Renal pelvis (tissue), 4 donors: ENCODE data around the gene PERM1. TPM values are rescaled to one million over a fixed set of nuclear protein-coding genes. Genes with fewer than 3 reads are reported as not detected.
"Not testable (repeated sequence)": the region's sequence is repeated elsewhere in the genome, so short reads cannot be mapped to it uniquely, and the experiment has no call there.

ENCODE experiments used
- DNase-seq: peaks from one replicate; pipeline ENCODE4 v3.0.0-alpha.2; 2013
- polyA plus RNA-seq, 3 donors: library from polyadenylated mRNA; unstranded; fragments of 120-200 nt; gene quantifications; one replicate each; pipeline ENCODE4 v1.2.1, GENCODE V29; 2013; ENCODE audit not compliant: insufficient read length in 3 of 3

Gene PERM1
- polyA plus RNA-seq, 3 donors = 0.13 to 0.57 (median 0.28) TPM

DNA sequence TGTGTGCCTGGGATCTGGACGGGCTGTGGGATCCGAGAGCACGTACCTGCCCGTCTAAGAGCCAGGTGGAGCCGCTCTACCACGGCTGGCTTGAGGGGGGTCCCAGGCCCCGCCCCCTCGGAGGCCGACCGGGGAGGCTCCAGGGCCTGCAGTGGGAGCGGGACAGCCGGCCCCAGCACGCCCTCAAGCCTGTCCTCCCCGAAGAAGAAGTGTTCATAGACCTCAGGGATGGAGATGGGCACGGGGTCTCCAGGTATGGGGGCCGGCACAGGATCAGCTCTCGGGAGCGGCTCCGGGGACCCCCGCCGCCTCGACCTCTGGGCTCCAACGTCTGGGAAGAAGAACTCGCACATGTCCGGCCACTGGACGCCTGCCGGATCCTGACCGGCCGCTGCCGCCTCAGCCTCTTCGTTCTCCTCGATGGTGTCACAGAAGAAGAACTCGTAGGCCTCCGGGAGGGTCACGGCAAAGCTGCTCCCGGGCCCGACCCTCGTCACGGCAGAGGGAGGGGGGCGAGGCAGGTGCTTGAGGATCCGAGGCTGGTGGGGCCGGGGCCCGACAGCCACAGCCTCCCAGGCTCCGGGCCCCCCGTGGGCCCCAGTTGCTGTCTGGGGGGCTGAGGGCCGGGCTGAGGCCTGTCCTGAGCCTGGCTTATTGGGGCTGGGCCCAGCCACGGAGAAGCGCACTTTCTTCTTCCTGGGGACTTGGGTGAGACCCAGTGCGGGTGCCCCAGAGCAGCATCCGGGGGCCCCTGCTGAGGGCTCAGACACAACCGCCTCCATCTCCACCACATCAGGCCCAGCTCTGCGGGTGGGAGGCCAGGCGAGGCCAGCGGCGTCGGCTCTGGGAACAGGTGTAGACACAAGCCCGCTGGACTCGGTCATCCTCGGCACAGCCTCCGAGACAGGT is 2.8 kb downstream of the PERM1 start:
- DNase-seq = no peak

DNA sequence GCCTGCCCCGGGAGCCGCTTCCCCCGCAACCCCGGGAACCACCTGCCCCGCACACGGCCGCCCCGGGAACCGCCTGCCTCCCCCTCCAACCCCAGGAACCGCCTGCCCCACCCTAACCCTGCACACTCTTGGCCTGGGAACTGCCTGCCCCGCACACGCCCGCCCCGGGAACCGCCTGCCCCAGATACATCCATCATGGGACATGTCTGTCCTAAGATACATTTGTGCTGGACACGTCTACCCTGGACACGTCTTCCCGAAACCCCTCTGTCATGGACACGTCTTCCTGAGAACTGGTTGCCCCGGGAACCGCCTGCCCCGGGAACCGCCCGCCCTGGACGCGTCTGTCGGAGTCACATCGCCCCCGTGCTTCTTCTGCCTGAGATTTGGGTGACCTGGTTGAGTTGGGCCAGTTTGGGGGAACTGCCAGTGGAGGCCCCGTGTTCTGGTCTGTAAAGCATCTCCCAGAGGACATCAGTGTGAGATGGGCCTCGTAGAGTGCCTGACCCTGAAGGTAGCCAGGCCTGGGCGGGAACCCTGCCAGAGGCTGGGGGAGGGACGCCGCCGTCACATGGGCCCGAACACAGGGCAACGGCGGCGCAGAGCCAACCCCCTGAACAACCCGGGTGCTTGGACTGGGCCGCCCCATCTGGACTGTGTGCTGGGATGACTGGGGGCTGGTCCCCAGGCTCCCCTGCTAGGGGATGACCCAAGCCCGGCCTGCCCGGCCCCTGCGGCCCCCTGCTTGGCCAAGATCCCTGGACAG is 3.6 kb downstream of the PERM1 start:
- DNase-seq = no peak

DNA sequence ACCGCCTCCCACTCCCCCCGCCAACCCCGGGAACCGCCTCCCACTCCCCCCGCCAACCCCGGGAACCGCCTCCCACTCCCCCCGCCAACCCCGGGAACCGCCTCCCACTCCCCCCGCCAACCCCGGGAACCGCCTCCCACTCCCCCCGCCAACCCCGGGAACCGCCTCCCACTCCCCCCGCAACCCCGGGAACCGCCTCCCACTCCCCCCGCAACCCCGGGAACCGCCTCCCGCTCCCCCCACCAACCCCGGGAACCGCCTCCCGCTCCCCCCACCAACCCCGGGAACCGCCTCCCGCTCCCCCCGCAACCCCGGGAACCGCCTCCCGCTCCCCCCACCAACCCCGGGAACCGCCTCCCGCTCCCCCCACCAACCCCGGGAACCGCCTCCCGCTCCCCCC is 5.1 kb downstream of the PERM1 start:
- not testable (repeated sequence) for DNase-seq

DNA sequence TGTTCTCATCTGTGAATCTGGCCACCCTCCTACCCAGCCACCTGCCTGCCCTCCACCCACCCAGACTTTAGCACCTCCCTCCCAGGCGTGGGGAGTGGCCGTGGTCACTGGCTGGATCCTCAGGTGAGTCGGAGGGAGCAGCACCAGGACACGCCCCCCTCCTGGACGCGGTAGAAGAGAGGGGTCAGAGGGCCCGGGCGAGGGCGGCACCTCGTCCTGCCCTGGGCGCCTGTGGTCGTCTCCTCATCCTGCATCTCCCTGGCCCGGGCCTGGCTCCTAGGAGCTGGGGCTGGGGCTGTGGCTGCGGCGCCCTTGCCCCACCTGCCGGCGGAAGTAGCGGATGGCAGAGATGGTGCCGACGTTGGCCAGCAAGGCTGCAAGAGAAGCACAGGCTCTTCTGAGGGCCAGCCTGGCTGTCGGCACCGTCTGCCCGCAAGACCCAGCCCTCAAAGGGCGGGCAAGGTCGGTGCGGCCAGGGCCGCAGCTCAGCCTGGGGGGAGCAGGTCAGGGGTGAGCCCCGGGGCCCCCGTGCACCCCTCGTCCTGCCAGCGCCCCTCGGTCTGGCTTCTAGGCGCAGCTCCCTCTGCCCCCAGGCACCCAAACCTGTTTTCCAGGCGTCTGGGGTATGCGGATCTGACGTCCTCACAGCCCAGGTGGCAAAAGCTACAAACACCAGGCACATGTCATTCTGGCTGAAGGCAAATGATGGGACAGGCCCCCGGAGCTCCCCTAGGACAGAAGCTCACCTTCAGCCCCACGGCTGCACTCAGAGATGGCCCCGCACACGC is 5.8 kb downstream of the PERM1 start:
- peak; percentile 51 for DNase-seq

DNA sequence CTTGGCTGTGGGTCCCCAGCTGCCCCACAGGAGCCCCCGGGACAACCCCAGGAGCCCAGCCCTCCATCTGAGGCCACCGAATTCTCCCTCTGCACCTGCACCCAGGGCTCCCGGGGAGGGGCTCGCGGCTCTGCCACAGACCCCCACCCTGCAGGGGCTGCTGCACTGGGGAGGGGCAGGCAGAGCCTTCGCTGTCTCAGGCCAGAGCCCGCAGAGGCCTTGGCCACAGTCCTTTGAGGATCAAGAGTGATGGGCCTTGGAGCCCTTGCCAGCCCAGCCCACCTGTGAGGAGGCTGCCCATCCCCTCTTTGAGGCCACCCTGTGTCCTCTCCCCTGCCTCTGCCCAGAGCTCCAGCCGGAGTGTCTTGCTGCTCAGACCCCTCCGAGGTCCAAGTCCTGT is 6.5 kb downstream of the PERM1 start:
- no peak for DNase-seq

DNA sequence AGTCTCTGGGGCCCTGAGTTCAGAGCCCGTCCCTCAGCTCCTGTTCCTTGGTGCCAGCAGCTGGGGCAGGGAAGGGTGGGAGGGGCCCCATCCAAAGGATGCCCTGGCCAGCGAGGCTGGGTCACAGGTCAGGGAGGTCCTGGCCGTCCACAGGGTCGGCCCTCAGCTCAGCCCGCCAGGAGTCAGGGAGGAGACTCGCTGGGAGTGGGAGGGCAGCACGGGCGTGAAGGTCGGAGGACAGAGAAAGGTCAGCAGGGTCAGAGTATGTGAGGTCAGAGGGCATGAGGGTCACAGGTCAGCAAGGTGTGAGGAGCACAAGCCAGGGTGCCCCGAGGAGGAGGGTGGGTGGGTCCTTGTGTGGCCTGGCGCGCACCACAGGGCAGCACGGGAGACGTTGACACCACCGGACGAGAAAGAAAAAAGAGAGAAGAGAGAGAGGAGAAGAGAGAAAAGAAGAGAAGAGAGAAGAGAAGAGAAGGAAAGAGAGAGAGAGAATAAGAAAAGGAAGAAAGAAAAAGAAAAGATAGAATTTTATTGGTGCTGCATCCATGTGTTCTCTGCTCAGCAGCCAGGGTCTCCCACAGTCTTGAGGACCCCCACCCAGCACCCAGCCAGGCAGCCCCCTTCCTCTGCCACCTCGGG is 7.1 kb downstream of the PERM1 start:
- no peak for DNase-seq

DNA sequence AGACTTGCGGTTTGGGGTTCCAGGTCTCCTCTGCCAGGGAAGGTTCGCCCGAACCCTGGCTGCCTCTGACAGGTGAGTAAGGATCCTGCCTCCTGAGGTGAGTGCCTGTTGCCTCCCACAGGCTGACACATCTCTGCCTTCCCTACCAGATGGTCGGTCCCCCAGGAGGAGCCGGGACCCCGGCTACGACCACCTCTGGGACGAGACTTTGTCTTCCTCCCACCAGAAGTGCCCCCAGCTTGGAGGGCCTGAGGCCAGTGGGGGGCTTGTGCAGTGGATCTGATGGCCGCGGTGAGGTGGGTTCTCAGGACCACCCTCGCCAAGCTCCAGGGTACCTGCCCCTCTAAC is 7.6 kb downstream of the PERM1 start:
- no peak for DNase-seq

DNA sequence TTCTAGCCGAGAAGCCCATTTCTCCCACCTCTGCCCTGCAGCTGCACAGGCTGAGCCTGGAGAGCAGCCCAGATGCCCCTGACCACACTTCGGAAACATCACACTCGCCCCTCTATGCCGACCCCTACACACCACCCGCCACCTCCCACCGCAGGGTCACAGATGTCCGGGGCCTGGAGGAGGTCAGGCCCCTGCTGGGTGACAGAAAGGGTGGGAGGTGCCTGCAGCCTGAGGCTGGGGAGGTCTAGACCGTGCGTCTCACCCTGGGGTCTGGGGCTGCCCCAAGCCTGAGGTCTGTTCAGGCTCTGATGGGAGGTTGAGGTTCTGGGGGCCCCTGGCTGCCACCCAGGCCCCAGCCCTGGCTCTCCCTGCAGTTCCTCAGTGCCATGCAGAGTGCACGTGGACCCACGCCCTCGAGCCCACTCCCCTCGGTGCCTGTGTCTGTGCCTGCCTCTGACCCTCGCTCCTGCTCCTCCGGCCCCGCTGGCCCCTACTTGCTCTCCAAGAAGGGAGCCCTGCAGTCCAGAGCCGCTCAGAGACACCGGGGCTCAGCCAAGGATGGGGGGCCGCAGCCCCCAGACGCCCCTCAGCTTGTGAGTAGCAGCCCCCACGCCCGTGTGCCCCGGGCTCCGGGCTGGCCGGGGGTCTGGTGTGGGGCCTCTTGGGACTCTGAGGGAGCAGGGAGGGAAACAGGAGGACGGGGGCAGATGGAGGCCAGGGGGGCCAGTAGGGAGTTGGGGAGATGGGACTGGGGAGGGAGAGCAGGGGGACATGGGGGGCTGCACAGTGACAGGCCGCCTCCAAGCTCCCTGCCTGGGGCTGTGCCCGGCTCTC is 8.2 kb downstream of the PERM1 start:
- DNase-seq = no peak

DNA sequence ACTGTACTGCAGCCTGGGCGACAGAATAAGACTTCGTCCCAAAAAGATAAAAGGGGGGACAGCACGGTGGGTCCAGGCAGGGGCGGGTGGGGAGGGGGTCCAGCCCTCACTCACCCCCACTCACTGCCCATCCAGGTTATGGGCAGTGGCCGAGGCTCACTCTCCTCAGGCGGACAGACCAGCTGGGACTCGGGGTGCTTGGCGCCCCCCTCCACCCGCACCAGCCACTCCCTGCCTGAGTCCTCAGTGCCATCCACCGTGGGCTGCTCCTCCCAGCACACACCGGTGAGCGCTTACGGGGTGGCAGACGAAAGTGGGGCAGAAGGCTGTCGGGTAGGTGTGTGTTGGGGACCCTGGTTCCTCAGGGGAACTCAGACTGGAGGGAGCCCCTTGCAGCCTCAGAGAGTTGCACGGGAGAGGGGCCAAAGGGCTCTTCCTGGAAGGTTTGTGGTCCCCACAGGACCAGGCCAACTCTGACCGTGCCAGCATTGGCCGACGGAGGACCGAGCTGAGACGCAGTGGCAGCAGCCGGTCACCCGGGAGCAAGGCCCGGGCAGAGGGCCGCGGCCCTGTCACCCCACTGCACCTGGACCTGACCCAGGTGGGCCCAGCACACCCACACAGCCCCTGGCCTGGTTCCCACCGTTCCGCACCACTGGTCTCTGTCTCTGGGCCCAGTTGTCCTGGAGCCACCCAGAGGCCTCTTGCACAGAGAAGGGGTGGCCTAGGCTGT is 9.0 kb downstream of the PERM1 start:
- no peak for DNase-seq

DNA sequence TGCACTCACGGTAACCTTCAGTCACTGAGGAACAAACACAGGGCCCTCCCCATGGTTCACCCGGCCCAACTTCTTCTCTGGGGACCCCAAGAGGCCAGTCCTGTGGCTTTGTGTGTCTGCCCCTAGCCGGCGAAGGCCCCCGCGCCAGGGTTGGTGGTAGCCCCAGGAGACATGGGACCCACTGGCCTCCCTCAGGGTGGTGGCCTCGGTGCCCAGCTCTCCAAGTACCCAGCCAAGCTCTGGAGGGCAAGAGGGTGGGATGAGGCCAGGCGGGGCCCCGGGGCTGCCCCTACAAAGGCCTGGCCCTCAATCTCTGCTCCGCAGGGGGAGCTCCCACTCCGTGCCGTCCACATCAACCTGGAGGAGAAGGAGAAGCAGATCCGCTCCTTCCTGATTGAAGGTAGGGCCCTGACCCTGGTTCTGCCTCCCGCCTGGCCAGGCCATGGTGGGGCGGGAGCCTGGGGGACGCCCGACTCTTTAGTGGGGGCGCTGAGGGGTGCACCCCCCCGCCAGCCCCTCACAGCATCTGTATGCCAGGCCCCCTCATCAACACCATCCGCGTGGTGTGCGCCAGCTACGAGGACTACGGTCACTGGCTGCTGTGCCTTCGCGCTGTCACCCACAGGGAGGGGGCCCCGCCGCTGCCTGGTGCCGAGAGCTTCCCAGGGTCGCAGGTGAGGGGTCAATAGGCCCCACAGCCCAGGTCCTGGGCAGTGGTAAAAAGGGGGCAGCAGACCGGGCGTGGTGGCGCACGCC is 10.0 kb downstream of the PERM1 start:
- DNase-seq = no peak

DNA sequence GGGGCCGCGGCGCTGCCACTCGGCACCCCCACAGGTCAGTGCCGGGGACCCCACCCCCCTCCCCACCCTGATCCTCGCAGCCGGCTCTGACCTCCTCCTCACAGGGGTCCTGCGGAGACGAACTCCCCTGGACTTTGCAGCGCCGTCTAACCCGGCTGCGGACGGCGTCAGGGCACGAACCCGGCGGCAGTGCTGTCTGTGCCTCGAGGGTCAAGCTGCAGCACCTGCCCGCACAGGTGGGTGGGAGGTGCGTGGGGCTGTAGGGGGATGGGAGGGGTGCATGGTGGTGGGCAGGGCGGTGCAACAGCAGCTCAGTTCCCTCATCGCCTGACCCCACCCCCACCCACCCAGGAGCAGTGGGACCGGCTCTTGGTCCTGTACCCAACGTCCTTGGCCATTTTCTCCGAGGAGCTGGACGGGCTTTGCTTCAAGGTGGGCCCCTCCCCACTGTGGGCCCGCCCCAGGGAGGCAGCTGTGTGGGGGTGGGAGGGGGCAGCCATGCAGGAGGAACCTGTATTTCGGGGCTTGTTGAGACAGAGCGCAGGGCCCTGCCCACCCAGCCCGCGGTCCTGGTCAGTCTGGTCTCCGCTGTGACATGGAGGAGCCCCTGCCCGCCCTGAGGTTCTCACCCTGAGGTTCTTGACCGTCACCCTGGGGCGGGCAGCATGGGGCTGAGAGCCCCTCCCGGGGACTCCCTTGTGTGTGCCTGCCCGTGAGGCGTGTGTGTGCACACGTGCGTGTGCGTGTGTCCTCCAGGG is 10.7 kb downstream of the PERM1 start:
- no peak for DNase-seq

DNA sequence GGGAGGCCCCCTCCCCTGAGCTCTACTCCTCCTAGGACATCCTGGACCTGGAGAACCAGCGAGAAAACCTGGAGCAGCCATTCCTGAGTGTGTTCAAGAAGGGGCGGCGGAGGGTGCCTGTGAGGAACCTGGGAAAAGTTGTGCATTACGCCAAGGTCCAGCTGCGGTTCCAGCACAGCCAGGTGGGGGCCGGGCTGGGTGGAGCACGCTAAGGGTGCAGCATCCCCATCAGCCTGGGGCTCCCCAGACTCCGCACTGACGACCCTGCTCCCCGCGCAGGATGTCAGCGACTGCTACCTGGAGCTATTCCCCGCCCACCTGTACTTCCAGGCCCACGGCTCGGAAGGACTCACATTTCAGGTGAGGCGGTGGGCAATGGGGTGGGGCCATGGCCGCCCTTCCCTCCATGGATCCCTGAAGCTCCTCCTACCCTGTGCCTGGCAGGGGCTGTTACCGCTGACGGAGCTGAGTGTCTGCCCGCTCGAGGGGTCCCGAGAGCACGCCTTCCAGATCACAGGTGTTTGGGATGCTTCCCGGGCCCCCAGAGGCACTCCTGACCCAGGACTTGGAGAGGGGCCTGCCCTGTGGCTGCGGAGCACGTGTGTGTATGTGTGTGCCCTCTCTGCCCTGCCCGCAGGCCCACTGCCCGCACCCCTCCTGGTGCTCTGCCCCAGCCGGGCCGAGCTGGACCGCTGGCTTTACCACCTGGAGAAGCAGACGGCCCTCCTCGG is 11.5 kb downstream of the PERM1 start:
- no peak for DNase-seq

DNA sequence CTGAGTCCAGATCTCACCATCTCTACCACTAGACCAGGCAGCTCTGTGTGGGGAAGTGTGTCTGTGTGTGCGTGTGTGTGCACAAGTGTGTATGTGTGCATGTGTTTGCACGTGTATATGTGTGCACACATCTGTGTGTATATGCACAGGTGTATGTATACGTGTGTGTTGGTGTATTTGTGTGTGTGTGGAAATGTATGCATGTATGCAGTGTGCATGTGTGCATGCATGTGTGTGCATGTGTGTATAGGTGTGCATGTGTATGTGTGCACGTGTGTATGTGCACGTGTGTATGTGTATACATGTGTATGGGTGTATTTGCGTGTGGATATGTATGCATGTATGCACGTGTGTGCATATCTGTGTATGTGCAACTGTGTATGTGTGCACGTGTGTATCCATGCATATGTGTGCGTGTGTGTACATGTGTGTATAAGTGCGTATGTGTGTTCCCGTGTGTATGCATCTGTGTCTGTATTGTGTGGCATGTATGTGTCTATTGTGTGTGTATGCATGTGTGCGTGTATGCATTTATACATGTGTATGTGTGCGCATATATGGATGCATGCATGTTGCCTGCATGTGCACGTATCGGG is 12.5 kb downstream of the PERM1 start:
- no peak for DNase-seq

DNA sequence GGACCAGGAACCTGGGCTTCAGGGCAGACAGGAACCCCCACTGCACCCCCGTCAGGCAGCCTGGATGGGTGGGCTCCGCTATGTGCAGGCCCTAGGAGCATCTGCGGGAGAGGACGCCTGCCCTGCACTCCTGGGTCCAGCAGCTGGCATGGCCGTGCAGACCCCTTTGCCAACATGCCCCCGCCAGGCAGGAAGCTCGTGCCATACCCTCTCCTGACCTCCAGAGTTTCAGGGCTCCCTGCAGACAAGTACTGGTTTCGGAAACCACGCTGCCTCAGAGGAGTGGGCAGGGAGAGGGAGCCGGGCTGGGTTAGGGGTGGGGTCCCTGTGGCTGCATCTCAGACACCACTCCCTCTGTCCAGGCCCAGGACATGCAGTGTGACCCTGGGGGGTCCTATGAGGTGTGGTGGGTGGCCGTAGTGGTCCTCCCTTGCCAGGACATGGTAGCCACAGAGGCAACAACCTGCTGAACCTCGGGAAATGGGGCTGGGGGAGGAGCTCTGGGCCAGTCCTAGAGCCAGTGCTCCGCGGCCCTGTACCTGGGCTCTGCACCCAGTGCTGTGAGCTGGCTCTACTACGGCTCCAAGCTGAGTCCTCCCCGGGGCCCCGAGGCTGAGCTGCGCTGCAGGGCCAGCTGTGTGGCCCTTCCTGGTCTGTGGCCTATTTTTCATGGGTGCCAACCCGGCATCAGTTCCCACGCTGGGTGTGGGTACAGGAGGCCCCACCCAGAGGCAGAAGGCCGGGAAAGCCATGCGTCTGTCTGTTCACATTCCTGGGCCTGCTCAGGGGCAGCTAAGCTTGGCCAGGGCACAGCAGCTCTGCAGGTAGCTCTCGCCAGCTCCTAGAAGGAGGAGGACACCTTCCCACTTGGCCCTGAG is 14.2 kb downstream of the PERM1 start:
- DNase-seq = no peak

DNA sequence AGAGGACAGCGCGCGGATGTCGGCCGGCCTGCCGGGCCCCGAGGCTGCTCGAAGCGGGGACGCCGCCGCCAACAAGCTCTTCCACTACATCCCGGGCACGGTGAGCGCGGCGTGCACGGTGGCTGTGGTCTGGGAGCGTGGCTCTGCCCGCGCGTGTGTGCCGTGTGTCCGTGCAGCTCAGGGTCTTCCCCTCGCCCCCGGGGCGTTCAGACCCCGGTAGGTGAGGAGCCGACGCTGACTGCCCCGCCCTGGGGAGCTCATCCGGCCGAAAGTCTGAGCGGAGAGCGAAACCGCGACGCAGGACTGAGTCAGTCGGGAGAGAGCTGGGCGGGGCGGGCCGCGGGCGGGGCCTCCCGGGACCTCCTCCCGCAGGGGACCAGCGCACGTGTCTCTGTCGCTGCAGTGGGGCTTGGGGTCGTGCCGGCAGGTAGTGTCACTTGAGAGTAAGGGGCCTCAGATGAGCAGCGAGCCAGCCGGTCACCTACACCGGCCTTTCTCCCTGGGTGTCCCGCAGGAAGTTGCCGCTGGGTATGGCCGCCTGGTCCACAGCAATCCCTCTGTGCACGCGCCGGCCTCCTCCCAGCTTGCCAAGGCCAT is 15.1 kb downstream of the PERM1 start:
- DNase-seq = no peak

DNA sequence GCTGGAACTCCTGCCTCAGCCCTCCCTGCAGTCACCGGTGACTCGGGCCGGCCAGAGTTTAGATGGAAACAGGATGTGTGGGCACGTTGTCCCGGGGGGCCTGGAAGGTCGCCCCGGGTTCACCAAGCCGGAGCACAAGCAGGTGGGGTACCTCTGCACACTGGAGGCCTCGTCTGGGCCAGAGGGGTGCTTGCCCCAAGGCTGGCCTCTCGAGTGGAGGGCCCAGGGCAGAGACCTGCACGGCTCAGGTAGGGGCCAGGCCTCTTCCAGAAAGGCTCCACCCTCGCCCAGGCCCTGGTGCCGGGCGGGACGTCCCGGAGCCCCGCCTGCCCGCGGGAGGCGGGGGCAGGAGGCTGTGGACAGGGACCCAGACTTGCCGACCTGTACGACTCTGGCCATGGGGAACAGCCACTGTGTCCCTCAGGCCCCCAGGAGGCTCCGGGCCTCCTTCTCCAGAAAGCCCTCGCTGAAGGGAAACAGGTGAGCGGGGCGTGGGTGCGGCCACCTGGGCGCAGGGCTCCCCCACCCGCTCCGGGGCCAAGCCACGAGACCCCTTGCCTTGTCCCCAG is 15.7 kb downstream of the PERM1 start, which contains the start of gene PLEKHN1:
Gene PLEKHN1 (plus strand): TSS at position 348 of the 569 bp plus-strand sequence. CDS start 50 bp downstream, at position 398.
- no peak for DNase-seq
